H1 (cell line): ENCODE results near the gene CGN. TPM values are rescaled to one million over a fixed set of nuclear protein-coding genes. Genes with fewer than 3 reads are reported as not detected.

Experiments
- BCL11A ChIP-seq, 2 experiments: IDR thresholded peaks; one replicate each; pipeline ENCODE4 v1.6.1; 2011; ENCODE audit warnings: low read depth in 2 of 2, low read length in 2 of 2, mild to moderate bottlenecking in 2 of 2
- CEBPB ChIP-seq: IDR thresholded peaks from 2 replicates; pipeline ENCODE4 v1.6.1; 2012; ENCODE audit warnings: low read depth, low read length
- CHD1 ChIP-seq: IDR thresholded peaks from 2 replicates; pipeline ENCODE4 v1.6.1; 2012; ENCODE audit warnings: low read depth, low read length, improper control_type of control experiment
- CTCF ChIP-seq, 3 experiments: IDR thresholded peaks; 1 replicate in 2 of 3; 2 replicates in 1 of 3; pipeline versions ENCODE4 v1.5.1 to v1.6.1; 2011; ENCODE audit warnings: low read length in 3 of 3, mild to moderate bottlenecking in 3 of 3, inconsistent platforms in 2 of 3, low read depth in 1 of 3, moderate library complexity in 1 of 3; ENCODE audit not compliant: insufficient read depth in 1 of 3; ENCODE audit errors: control extremely low read depth in 1 of 3
- E2F6 ChIP-seq: IDR thresholded peaks from 2 replicates; pipeline ENCODE4 v1.6.1; 2012; ENCODE audit warnings: inconsistent platforms
- SIN3A ChIP-seq, 2 experiments: IDR thresholded peaks in 1 of 2; conservative IDR thresholded peaks in 1 of 2; 2 replicates each; pipeline ENCODE4 v1.6.1; 2011 to 2012; ENCODE audit warnings: low read length in 2 of 2, improper control_type of control experiment in 1 of 2, low read depth in 1 of 2, mild to moderate bottlenecking in 1 of 2
- SIRT6 ChIP-seq: IDR thresholded peaks from one replicate; pipeline ENCODE4 v1.7.1; 2012; ENCODE audit warnings: low read length, inconsistent platforms
- SP4 ChIP-seq: IDR thresholded peaks from 2 replicates; pipeline ENCODE4 v1.6.1; 2012; ENCODE audit warnings: low read length, inconsistent platforms
- polyA plus RNA-seq, 7 experiments: library from polyadenylated mRNA; depleted of rRNA in 3 of 7; stranded (reverse) in 5 of 7; unstranded in 2 of 7; fragments of >200 nt in 5 of 7; fragments of 200-250 nt in 2 of 7; gene quantifications; 1 replicate in 5 of 7; 2 replicates in 1 of 7; 4 replicates in 1 of 7; pipeline versions ENCODE4 v1.2.1 to v1.2.3, GENCODE V29; 2011 to 2013; ENCODE audit warnings: missing spikeins in 2 of 7, mixed read lengths in 2 of 7
- total RNA-seq: library from RNA; stranded (reverse); fragmentation: NEBNext Ultra II Directional; extraction: Animal tissue kit (Norgen Biotek cat#: 25700); gene quantifications from 2 replicates; pipeline ENCODE4 v1.2.1, GENCODE V29; 2021

CGN gene
- total and polyA plus RNA-seq, 2 of the 8 experiments (the other 6 are each of a cell fraction or from before 2014, with no cell fraction given): 15.9 to 52.7 TPM

GRCh38 chr1:151547900-151548230 is 36.7 kb downstream of the CGN start (continued):
- TF ChIP-seq CTCF (IDR thresholded peaks at IDR 0.05; ENCODE audit: control extremely low read depth in 1 of 3, insufficient read depth in 1 of 3, low read depth in 1 of 3, low read length in 3 of 3): no peak
- no peak for TF ChIP-seq CEBPB
- no peak for TF ChIP-seq CHD1
- no peak for TF ChIP-seq SIRT6
- no peak for TF ChIP-seq BCL11A (IDR thresholded peaks at IDR 0.05; ENCODE audit: low read depth in 2 of 2, low read length in 2 of 2)
- TF ChIP-seq SP4: no peak
- no peak for TF ChIP-seq SIN3A (conservative IDR thresholded peaks at IDR 0.05 in 1 of 2, IDR thresholded peaks at IDR 0.05 in 1 of 2; ENCODE audit: low read depth in 1 of 2, low read length in 2 of 2)
- no peak for TF ChIP-seq E2F6
- TF ChIP-seq, all 59 proteins: peak for 0
